Central memory CD8-positive, alpha-beta T cell (primary cell): ENCODE measurements around the gene ZSWIM6.

ENCODE experiments used
- ATAC-seq: fragments of 150-1000 bp; cut with Tn5 transposase; replicated peaks from 2 replicates; pipeline ENCODE4 v1.10.0; 2022; ENCODE audit warnings: mild to moderate bottlenecking, moderate FRiP score, moderate number of reproducible peaks; ENCODE audit not compliant: poor library complexity, severe bottlenecking; ENCODE audit errors: extremely low read depth
- DNase-seq, 2 donors: peaks; one replicate each; pipeline ENCODE4 v3.0.0; 2021; ENCODE audit warnings: low spot score in 2 of 2
- H3K27ac Mint-ChIP-seq: one replicate; pipeline ENCODE4 v1.8.0; 2022; ENCODE audit warnings: low read depth, mild to moderate bottlenecking, moderate library complexity, mixed read lengths
- H3K27me3 Mint-ChIP-seq: one replicate; pipeline ENCODE4 v1.8.0; 2022; ENCODE audit warnings: mixed read lengths
- H3K36me3 Mint-ChIP-seq: one replicate; pipeline ENCODE4 v1.8.0; 2022; ENCODE audit warnings: mild to moderate bottlenecking, moderate library complexity, mixed read lengths; ENCODE audit not compliant: insufficient read depth
- H3K4me1 Mint-ChIP-seq: one replicate; pipeline ENCODE4 v1.8.0; 2022; ENCODE audit warnings: mixed read lengths
- H3K4me3 Mint-ChIP-seq: one replicate; pipeline ENCODE4 v1.8.0; 2022; ENCODE audit warnings: mild to moderate bottlenecking, moderate library complexity, mixed read lengths
- H3K9me3 Mint-ChIP-seq: one replicate; pipeline ENCODE4 v1.8.0; 2022; ENCODE audit warnings: mixed read lengths

ZSWIM6 gene

DNA sequence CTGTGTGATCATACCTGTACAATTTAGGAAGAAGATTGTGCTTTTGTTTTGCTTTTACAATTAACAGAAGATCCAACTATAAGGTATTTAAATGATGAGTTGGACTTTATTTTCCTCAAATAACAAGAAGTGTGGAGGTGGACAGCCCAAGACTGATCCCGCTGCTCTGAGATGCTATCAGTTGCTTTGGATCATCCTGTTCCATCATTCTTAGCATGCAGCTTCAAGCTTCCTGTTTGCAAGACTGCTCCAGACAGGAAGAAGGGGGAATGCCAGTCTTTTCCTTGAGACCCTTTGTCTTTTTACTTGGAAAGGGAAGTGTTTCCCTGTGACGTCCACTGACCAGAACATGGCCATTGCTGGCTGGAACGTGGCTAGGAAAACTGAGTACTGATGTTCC, 250.8 kb downstream of the ZSWIM6 start:
- DNase-seq (no peak), ATAC-seq (no peak)
- peaks cover 16% of the 10 kb centered on the region for H3K27me3 Mint-ChIP-seq
- H3K27ac Mint-ChIP-seq = no peak overlapping the region
- no peaks in the 10 kb centered on the region for H3K4me1 Mint-ChIP-seq
- H3K9me3 Mint-ChIP-seq = peaks cover 6% of the 10 kb centered on the region
- no peaks in the 10 kb centered on the region for H3K36me3 Mint-ChIP-seq
- H3K4me3 Mint-ChIP-seq = no peak overlapping the region

DNA sequence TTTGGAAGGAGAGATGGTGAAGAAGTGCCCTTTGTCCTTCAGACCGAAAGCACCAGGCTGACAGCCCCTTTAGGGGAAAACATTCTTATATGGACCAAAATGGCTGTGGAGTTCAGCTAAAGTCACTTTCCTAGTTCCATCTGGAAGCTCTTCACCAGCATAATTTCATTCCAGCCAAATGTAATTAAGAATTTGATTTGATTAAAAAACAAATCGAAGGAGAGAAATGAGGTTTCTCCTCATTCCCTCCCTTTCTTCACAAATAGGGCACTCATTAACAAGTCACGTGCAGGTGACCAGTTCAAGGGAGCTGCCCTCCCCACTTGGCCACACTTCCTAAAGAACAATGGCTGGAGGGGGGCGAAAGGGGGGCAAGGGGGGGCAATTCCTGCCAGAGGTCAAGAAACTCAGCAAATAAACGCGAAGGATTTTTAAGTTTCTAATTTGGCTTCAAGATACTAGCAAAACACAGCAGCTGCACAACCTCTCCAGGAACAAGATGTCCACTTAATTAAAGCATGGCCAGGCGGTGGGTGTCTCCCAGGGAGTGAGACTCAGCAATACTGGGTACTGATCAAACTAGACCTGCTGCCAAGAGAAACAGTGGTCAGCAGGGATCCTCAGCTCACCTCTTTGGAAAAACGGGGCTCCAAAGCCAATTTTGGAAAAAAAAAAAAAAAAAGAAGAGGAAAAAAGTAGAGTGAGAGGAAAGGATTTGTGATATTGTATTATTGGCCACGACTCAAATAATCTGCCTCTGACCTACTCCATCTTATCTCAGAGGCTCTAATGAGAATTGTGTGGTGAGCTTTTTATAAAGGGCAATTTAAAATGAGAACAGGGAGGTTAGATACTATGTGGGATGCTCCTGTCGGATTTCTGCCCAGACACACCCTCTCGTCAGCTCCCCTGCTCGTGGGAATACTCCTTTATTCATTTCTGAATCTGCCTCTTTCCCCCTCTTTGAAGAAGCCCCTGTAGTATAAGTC, 254.3 kb downstream of the ZSWIM6 start:
- ATAC-seq = no peak
- H3K27ac Mint-ChIP-seq = no peak overlapping the region
- H3K9me3 Mint-ChIP-seq = peaks cover 6% of the 10 kb centered on the region
- no peaks in the 10 kb centered on the region for H3K36me3 Mint-ChIP-seq
- no peaks in the 10 kb centered on the region for H3K4me1 Mint-ChIP-seq
- H3K4me3 Mint-ChIP-seq = no peak overlapping the region
- no peak for DNase-seq
- H3K27me3 Mint-ChIP-seq = peaks cover 16% of the 10 kb centered on the region

DNA sequence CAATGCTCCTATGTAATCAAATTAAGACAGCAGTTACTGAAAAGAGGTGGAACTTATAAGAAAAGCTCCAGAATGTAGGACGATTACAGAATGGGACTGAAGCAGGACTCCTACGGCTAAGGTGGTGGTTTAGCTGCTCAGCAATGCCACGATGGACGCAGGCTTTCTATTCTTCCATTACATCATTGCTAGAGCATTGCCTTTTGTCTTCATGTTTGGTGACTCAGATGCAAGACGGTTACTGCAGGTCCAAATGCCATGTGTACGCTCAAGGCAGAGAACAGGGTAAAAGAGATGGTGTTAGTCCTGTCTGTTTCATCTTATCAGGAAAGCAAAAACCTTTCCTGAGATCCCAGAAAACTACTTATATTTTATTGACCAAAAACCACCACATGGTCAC, 255.1 kb downstream of the ZSWIM6 start:
- Mint-ChIP-seq H3K27me3 (peaks cover 24% of the 10 kb centered on the region), H3K36me3 (no peaks in the 10 kb centered on the region), H3K4me1 (no peaks in the 10 kb centered on the region), H3K9me3 (peaks cover 6% of the 10 kb centered on the region), H3K4me3 (no peak overlapping the region), H3K27ac (no peak overlapping the region)
- ATAC-seq (no peak), DNase-seq (no peak)

DNA sequence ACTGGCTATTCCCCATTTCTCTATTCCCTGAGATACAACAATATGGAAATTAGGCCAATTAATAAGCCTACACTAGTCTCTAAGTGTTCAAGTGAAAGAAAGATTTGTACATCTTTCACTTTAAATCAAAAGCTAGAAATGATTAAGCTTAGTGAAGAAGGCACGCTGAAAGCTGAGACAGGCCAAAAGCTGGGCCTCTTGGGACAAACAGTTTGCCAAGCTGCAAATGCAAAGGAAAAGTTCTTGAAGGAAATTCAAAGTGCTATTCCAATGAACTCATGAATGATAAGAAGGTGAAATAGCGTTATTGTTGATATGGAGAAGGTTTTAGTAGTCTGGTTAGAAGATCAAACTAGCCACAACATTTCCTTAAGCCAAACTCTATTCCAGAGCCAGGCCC, 256.2 kb downstream of the ZSWIM6 start:
- Mint-ChIP-seq H3K9me3 (peaks cover 6% of the 10 kb centered on the region), H3K4me3 (no peak overlapping the region), H3K27ac (no peak overlapping the region), H3K27me3 (peaks cover 34% of the 10 kb centered on the region), H3K36me3 (no peaks in the 10 kb centered on the region), H3K4me1 (no peaks in the 10 kb centered on the region)
- ATAC-seq (no peak), DNase-seq (no peak)

DNA sequence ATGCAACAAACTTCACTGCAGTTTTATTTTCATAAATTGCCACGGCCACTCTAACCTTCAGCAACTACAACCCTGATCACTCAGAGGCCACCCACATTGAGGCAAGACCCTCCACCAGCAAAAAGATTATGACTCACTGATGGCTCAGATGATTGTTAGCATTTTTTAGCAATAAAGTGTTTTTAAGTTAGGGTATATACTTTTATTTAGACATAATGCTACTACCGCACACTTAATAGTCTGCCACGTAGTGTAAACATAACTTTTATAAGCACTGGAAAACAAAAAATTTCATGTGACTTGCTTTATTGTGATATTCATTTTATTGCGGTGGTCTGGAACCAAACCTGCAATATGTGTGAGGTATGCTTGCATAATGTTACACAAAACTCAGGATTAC, 257.9 kb downstream of the ZSWIM6 start:
- DNase-seq (no peak), ATAC-seq (no peak)
- H3K9me3 Mint-ChIP-seq = peaks cover 6% of the 10 kb centered on the region
- peaks cover 50% of the 10 kb centered on the region for H3K27me3 Mint-ChIP-seq
- H3K27ac Mint-ChIP-seq = no peak overlapping the region
- H3K4me3 Mint-ChIP-seq = no peak overlapping the region
- no peaks in the 10 kb centered on the region for H3K4me1 Mint-ChIP-seq
- H3K36me3 Mint-ChIP-seq = no peaks in the 10 kb centered on the region

DNA sequence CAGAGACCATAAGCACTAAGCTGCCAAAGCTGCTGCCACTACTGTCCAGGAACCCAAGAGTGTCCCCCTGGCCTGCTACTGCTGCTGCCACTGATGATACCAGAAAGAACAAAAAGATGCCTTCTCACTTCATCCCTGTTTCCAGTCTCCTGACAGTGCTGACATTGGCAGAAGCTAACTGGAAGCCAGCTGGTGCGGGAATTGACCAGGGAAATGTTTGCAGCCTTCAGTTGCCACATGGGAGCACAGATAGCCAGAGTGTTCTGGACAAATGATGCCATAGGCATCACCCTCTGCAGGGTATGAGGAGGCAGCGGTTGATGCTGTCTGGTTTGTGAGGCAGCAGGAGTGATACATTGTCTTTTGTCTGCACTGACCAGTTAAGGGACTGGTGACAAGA, 258.4 kb downstream of the ZSWIM6 start:
- no peak overlapping the region for H3K4me3 Mint-ChIP-seq
- H3K9me3 Mint-ChIP-seq = peaks cover 6% of the 10 kb centered on the region
- peaks cover 55% of the 10 kb centered on the region for H3K27me3 Mint-ChIP-seq
- no peaks in the 10 kb centered on the region for H3K4me1 Mint-ChIP-seq
- H3K36me3 Mint-ChIP-seq = no peaks in the 10 kb centered on the region
- no peak overlapping the region for H3K27ac Mint-ChIP-seq
- no peak for DNase-seq
- no peak for ATAC-seq

DNA sequence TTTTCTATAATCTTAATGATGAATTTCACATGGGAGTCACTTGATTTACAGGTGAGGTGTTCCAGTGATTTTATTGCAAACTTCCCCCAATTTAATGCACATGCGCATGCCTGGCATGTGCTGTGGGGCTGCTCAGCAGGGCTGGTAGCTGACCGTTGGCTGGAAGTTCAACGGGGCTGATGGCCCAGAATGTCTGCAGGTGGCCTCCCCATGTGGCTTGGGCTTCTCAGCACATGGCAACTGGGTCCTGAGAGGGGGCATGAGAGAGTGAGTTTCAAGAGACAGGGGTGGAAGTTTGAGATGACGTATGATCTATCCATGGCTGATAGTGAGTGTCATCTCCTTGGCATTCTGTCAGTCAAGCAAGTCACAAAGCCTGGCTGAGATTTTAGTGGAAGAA, 259.8 kb downstream of the ZSWIM6 start:
- ATAC-seq (no peak), DNase-seq (no peak)
- Mint-ChIP-seq H3K4me1 (no peaks in the 10 kb centered on the region), H3K27ac (no peak overlapping the region), H3K27me3 (peaks cover 53% of the 10 kb centered on the region), H3K36me3 (no peaks in the 10 kb centered on the region), H3K9me3 (peaks cover 6% of the 10 kb centered on the region), H3K4me3 (no peak overlapping the region)

DNA sequence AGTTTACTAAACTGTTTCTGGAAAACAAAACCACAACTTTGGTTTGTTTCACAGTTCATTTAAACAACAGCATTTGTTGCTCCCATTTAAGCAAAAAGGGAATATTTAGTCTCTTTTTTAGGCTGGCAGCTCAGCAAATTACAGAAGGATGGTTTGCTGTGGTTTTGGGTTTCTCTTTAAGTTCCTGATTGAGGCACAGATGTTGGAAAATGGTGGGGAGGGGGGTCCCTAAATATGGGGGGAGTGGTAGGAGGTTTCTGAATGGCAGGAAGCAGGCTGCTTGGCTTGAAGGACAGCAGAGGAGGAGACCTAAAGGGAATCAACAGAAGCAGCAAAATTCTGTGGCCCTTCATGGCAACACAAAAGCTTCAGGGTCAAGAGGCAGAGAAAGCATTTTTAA, 263.4 kb downstream of the ZSWIM6 start:
- H3K4me3 Mint-ChIP-seq = no peak overlapping the region
- H3K36me3 Mint-ChIP-seq = peaks cover 3% of the 10 kb centered on the region
- no peaks in the 10 kb centered on the region for H3K9me3 Mint-ChIP-seq
- ATAC-seq (no peak), DNase-seq (no peak)
- H3K4me1 Mint-ChIP-seq = no peaks in the 10 kb centered on the region
- no peak overlapping the region for H3K27ac Mint-ChIP-seq
- H3K27me3 Mint-ChIP-seq = peaks cover 54% of the 10 kb centered on the region
